ENCODE measurements around the gene KSR2.
"Not testable (repeated sequence)": the region's sequence is repeated elsewhere in the genome, so short reads cannot be mapped to it uniquely, and the experiment has no call there.

- TF ChIP-seq CTCF (IDR thresholded peaks at IDR 0.05); POLR2AphosphoS5 (IDR thresholded peaks at IDR 0.05; ENCODE audit: insufficient read depth in 1 of 2, low read depth in 1 of 2); POLR2A (IDR thresholded peaks at IDR 0.05): not testable (repeated sequence)
Observed at GRCh38 chr12:117891265-117891664, 77.5 kb downstream of the KSR2 start.
